ENCODE measurements around the gene PSMD3. TPM values are rescaled to one million over a fixed set of nuclear protein-coding genes. Genes with fewer than 3 reads are reported as not detected.

The PSMD3 gene
- total RNA-seq, 1 experiment from 2014 or later = 179 TPM

GRCh38 chr17:40017422-40018080 lies 36.9 kb downstream of the PSMD3 start:
- CTCF ChIA-PET = interaction anchor here (1.8 kb wide), 1 partner anchor 10 kb away, joined by 7 read pairs; no protein-coding TSS in a partner anchor
- Mint-ChIP-seq H3K9me3 (ENCODE audit: unreplicated experiment) (no peaks in the 10 kb centered on the region), H3K27me3 (ENCODE audit: insufficient read depth, unreplicated experiment) (no peaks in the 10 kb centered on the region), H3K4me1 (ENCODE audit: low read depth, unreplicated experiment) (no peaks in the 10 kb centered on the region), H3K27ac (ENCODE audit: unreplicated experiment) (no peak overlapping the region), H3K4me3 (ENCODE audit: unreplicated experiment) (no peak overlapping the region), H3K36me3 (ENCODE audit: insufficient read depth, unreplicated experiment) (peaks cover 29% of the 10 kb centered on the region)
- POLR2A ChIA-PET = no interaction called here
- no TSS peak for BruUV-seq (replicated peaks)
- intact Hi-C loops (cut with micrococcal nuclease; ENCODE audit: unreplicated experiment) = no loop called here
- H3K4me3 ChIP-seq (ENCODE audit: low read depth, low read length) = no peak overlapping the region
- no peaks in the 10 kb centered on the region; the same call in none of the 2 replicates for H3K36me3 ChIP-seq (ENCODE audit: control insufficient read depth, insufficient read depth, low read length)
- TF ChIP-seq CTCF (IDR thresholded peaks at IDR 0.05; ENCODE audit: insufficient read depth in 1 of 2, low read depth in 1 of 2, low read length in 1 of 2, severe bottlenecking in 1 of 2, unreplicated experiment in 1 of 2) = no peak
- no peaks in the 10 kb centered on the region for H3K27me3 ChIP-seq (replicated peaks; ENCODE audit: control insufficient read depth, insufficient read depth, low read length)
- DNase-seq = no peak
- peaks cover 19% of the 10 kb centered on the region for H3K4me1 ChIP-seq
- H3K9me3 ChIP-seq = no peaks in the 10 kb centered on the region

- BruUV-seq (replicated peaks) = no TSS peak
- H3K4me3 ChIP-seq (ENCODE audit: low read depth, low read length) = no peak overlapping the region
- H3K27me3 ChIP-seq (replicated peaks; ENCODE audit: control insufficient read depth, insufficient read depth, low read length) = no peaks in the 10 kb centered on the region
- no peak overlapping the region for H3K27ac Mint-ChIP-seq (ENCODE audit: unreplicated experiment)
- DNase-seq = no peak
- no peaks in the 10 kb centered on the region for H3K9me3 Mint-ChIP-seq (ENCODE audit: unreplicated experiment)
- no peaks in the 10 kb centered on the region; the same call in none of the 2 replicates for H3K36me3 ChIP-seq (ENCODE audit: control insufficient read depth, insufficient read depth, low read length)
- ChIA-PET CTCF (interaction anchor here (0.5 to 1.8 kb wide), 3 partner anchors 9 to 91 kb away, joined by 3 to 7 read pairs (median 5); partner anchors contain the start of gene PSMD3), POLR2A (interaction anchor here (0.7 kb wide), 1 partner anchor 89 kb away, joined by 3 read pairs; no protein-coding TSS in a partner anchor)
- no peaks in the 10 kb centered on the region for H3K4me1 Mint-ChIP-seq (ENCODE audit: low read depth, unreplicated experiment)
- no peak overlapping the region for H3K4me3 Mint-ChIP-seq (ENCODE audit: unreplicated experiment)
- H3K36me3 Mint-ChIP-seq (ENCODE audit: insufficient read depth, unreplicated experiment) = peaks cover 30% of the 10 kb centered on the region
- intact Hi-C loops (cut with micrococcal nuclease; ENCODE audit: unreplicated experiment) = no loop called here
- no peaks in the 10 kb centered on the region for H3K27me3 Mint-ChIP-seq (ENCODE audit: insufficient read depth, unreplicated experiment)
- no peaks in the 10 kb centered on the region for H3K9me3 ChIP-seq
- TF ChIP-seq CTCF (IDR thresholded peaks at IDR 0.05; ENCODE audit: insufficient read depth in 1 of 2, low read depth in 1 of 2, low read length in 1 of 2, severe bottlenecking in 1 of 2, unreplicated experiment in 1 of 2) = no peak
- H3K4me1 ChIP-seq = peaks cover 18% of the 10 kb centered on the region
These were observed 37.9 kb downstream of the PSMD3 start for GRCh38 chr17:40018211-40019121.
